IMR-90 (cell line): ENCODE data around the gene GCC2.

ENCODE experiments used
- BHLHE40 ChIP-seq: fragments of 150-350 bp; IDR thresholded peaks from 2 replicates; pipeline ENCODE4 v1.6.1; 2016; ENCODE audit warnings: mild to moderate bottlenecking, low read depth, low read length
- CEBPB ChIP-seq: IDR thresholded peaks from 2 replicates; pipeline ENCODE4 v1.6.1; 2012; ENCODE audit warnings: low read depth, low read length, improper control_type of control experiment
- FOS ChIP-seq: fragments of 150-350 bp; IDR thresholded peaks from 2 replicates; pipeline ENCODE4 v1.6.1; 2016; ENCODE audit warnings: low read depth, low read length
- MAZ ChIP-seq: IDR thresholded peaks from 2 replicates; pipeline ENCODE4 v1.6.1; 2012; ENCODE audit warnings: low read depth, mild to moderate bottlenecking, low read length, improper control_type of control experiment, moderate library complexity, borderline replicate concordance
- MXI1 ChIP-seq: IDR thresholded peaks from 2 replicates; pipeline ENCODE4 v1.6.1; 2012; ENCODE audit warnings: low read depth, mild to moderate bottlenecking, low read length, moderate library complexity, borderline replicate concordance
- NFE2L2 ChIP-seq: fragments of 150-350 bp; IDR thresholded peaks from 2 replicates; pipeline ENCODE4 v1.6.1; 2016; ENCODE audit warnings: low read depth, mild to moderate bottlenecking, low read length
- POLR2A ChIP-seq: IDR thresholded peaks from 2 replicates; pipeline ENCODE4 v1.6.1; 2012; ENCODE audit warnings: mild to moderate bottlenecking, low read depth, low read length
- RAD21 ChIP-seq: IDR thresholded peaks from 2 replicates; pipeline ENCODE4 v1.6.1; 2012; ENCODE audit warnings: low read length, improper control_type of control experiment
- RFX5 ChIP-seq: IDR thresholded peaks from 2 replicates; pipeline ENCODE4 v1.8.0; 2012; ENCODE audit warnings: low read depth, mild to moderate bottlenecking, low read length, moderate library complexity
- USF2 ChIP-seq: fragments of 150-350 bp; IDR thresholded peaks from 2 replicates; pipeline ENCODE4 v1.6.1; 2017; ENCODE audit warnings: mild to moderate bottlenecking, antibody characterized with exemption, low read length, low read depth
- TF ChIP-seq, protein P1 (sequence below): conservative IDR thresholded peaks from 2 replicates; pipeline ENCODE4 v1.5.1; 2012; ENCODE audit warnings: mild to moderate bottlenecking, low read depth, low read length, improper control_type of control experiment
- TF ChIP-seq, protein P2 (sequence below): fragments of 150-350 bp; IDR thresholded peaks from 2 replicates; pipeline ENCODE4 v1.6.1; 2016; ENCODE audit warnings: low read depth, mild to moderate bottlenecking, low read length, moderate library complexity, borderline replicate concordance

- no peak for TF ChIP-seq USF2
- TF ChIP-seq, protein P1, sequence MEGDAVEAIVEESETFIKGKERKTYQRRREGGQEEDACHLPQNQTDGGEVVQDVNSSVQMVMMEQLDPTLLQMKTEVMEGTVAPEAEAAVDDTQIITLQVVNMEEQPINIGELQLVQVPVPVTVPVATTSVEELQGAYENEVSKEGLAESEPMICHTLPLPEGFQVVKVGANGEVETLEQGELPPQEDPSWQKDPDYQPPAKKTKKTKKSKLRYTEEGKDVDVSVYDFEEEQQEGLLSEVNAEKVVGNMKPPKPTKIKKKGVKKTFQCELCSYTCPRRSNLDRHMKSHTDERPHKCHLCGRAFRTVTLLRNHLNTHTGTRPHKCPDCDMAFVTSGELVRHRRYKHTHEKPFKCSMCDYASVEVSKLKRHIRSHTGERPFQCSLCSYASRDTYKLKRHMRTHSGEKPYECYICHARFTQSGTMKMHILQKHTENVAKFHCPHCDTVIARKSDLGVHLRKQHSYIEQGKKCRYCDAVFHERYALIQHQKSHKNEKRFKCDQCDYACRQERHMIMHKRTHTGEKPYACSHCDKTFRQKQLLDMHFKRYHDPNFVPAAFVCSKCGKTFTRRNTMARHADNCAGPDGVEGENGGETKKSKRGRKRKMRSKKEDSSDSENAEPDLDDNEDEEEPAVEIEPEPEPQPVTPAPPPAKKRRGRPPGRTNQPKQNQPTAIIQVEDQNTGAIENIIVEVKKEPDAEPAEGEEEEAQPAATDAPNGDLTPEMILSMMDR = no peak
- TF ChIP-seq POLR2A = no peak
- no peak for TF ChIP-seq CEBPB
- no peak for TF ChIP-seq MAZ
- TF ChIP-seq FOS = no peak
- no peak for TF ChIP-seq RAD21
- TF ChIP-seq NFE2L2 = no peak
- TF ChIP-seq MXI1 = no peak
- no peak for TF ChIP-seq BHLHE40
- TF ChIP-seq, protein P2, sequence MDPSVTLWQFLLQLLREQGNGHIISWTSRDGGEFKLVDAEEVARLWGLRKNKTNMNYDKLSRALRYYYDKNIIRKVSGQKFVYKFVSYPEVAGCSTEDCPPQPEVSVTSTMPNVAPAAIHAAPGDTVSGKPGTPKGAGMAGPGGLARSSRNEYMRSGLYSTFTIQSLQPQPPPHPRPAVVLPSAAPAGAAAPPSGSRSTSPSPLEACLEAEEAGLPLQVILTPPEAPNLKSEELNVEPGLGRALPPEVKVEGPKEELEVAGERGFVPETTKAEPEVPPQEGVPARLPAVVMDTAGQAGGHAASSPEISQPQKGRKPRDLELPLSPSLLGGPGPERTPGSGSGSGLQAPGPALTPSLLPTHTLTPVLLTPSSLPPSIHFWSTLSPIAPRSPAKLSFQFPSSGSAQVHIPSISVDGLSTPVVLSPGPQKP = no peak
- no peak for TF ChIP-seq RFX5
Observed at GRCh38 chr2:108538000-108538625, 89.1 kb downstream of the GCC2 start.
